ENCODE data around the gene MBNL1. TPM values are rescaled to one million over a fixed set of nuclear protein-coding genes. Genes with fewer than 3 reads are reported as not detected.
"Not testable (repeated sequence)": the region's sequence is repeated elsewhere in the genome, so short reads cannot be mapped to it uniquely, and the experiment has no call there.

Gene MBNL1
- total RNA-seq, 1 donor from 2014 or later, result 295 TPM

- Mint-ChIP-seq H3K9me3 (no peaks in the 10 kb centered on the region), H3K27me3 (ENCODE audit: insufficient read depth) (no peaks in the 10 kb centered on the region), H3K27ac (peak overlapping the region; percentile 18), H3K4me3 (no peak overlapping the region), H3K4me1 (ENCODE audit: low read depth) (peaks cover 68% of the 10 kb centered on the region), H3K36me3 (ENCODE audit: low read depth) (peaks cover 16% of the 10 kb centered on the region)
- DNase-seq (ENCODE audit: low spot score), result no peak
- intact Hi-C loops (cut with micrococcal nuclease), result no loop called here
Observed at GRCh38 chr3:152385761-152386160, 117.0 kb downstream of the MBNL1 start.

- Mint-ChIP-seq H3K27me3 (ENCODE audit: insufficient read depth) (no peaks in the 10 kb centered on the region), H3K36me3 (ENCODE audit: low read depth) (peaks cover 17% of the 10 kb centered on the region), H3K27ac (peak overlapping the region; percentile 18), H3K4me1 (ENCODE audit: low read depth) (peaks cover 69% of the 10 kb centered on the region), H3K4me3 (no peak overlapping the region), H3K9me3 (no peaks in the 10 kb centered on the region)
- no peak for DNase-seq (ENCODE audit: low spot score)
- intact Hi-C loops (cut with micrococcal nuclease), result no loop called here
Observed at GRCh38 chr3:152386208-152386607, 117.5 kb downstream of the MBNL1 start.

- H3K36me3 Mint-ChIP-seq (ENCODE audit: low read depth), result peaks cover 12% of the 10 kb centered on the region
- DNase-seq (ENCODE audit: low spot score), result no peak
- H3K9me3 Mint-ChIP-seq, result no peaks in the 10 kb centered on the region
- intact Hi-C loops (cut with micrococcal nuclease), result no loop called here
- no peak overlapping the region for H3K4me3 Mint-ChIP-seq
- peaks cover 57% of the 10 kb centered on the region for H3K4me1 Mint-ChIP-seq (ENCODE audit: low read depth)
- H3K27ac Mint-ChIP-seq, result peak overlapping the region; percentile 36
- H3K27me3 Mint-ChIP-seq (ENCODE audit: insufficient read depth), result no peaks in the 10 kb centered on the region
Observed at GRCh38 chr3:152388631-152389030, 119.9 kb downstream of the MBNL1 start.

DNA sequence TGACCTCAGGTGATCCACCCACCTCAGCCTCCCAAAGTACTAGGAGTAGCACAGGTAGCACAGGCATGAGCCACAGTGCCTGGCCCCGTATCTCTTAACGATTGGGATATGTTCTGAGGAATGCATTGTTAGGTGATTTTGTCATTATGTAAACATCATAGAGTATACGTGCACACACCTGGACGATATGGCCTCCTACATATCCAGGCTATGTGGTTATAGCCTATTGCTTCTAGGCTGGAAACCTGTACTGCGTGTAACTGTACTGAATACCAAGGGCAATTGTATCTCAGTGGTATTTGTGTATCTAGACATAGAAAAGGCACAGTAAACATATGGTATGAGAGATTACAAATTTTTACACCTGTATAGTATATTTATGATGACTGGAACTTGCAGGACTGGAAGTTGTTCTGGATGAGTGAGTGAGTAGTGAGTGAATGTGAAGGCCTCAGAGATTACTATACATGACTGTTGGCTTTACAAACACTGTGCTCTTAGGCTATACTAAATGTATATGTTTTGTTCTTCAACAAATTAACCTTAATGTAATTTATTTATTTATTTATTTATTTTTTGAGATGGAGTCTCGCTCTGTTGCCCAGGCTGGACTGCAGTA is 120.7 kb downstream of the MBNL1 start:
- H3K27ac Mint-ChIP-seq, result peak overlapping the region; percentile 12
- intact Hi-C loops (cut with micrococcal nuclease), result no loop called here

DNA sequence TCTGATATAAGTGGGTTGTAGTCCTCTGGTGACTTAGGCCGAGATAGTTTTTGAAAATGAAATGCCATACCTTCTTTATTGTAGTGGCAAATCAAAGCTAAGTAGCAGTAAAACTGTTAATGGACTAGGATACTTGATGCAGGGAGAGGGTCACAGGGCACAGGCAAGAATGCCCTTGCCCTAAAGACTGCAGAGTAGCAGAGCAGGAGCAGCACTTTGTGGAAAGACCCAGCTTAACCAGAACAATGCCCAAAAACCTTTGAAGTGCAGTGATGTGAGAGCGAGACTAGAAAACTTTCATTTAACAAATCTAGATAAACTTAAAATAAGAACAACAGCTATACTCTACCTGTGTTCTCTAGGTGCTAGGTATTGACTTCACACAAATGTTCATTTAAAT is 121.9 kb downstream of the MBNL1 start:
- H3K36me3 Mint-ChIP-seq (ENCODE audit: low read depth), result peaks cover 24% of the 10 kb centered on the region
- intact Hi-C loops (cut with micrococcal nuclease), result no loop called here
- H3K27ac Mint-ChIP-seq, result no peak overlapping the region
- H3K9me3 Mint-ChIP-seq, result no peaks in the 10 kb centered on the region
- H3K4me3 Mint-ChIP-seq, result no peak overlapping the region
- H3K4me1 Mint-ChIP-seq (ENCODE audit: low read depth), result peaks cover 54% of the 10 kb centered on the region
- H3K27me3 Mint-ChIP-seq (ENCODE audit: insufficient read depth), result no peaks in the 10 kb centered on the region
- DNase-seq (ENCODE audit: low spot score), result no peak

More for the DNA sequence above, 120.7 kb downstream of the MBNL1 start:
- DNase-seq (ENCODE audit: low spot score), result no peak
- Mint-ChIP-seq H3K4me3 (no peak overlapping the region), H3K4me1 (ENCODE audit: low read depth) (peaks cover 57% of the 10 kb centered on the region), H3K36me3 (ENCODE audit: low read depth) (peaks cover 15% of the 10 kb centered on the region), H3K9me3 (no peaks in the 10 kb centered on the region), H3K27me3 (ENCODE audit: insufficient read depth) (no peaks in the 10 kb centered on the region)

- H3K27me3 Mint-ChIP-seq (ENCODE audit: insufficient read depth), result no peaks in the 10 kb centered on the region
- intact Hi-C loops (cut with micrococcal nuclease), result no loop called here
- H3K36me3 Mint-ChIP-seq (ENCODE audit: low read depth), result peaks cover 28% of the 10 kb centered on the region
- H3K4me3 Mint-ChIP-seq, result no peak overlapping the region
- H3K9me3 Mint-ChIP-seq, result no peaks in the 10 kb centered on the region
- peaks cover 52% of the 10 kb centered on the region for H3K4me1 Mint-ChIP-seq (ENCODE audit: low read depth)
- H3K27ac Mint-ChIP-seq, result no peak overlapping the region
- no peak for DNase-seq (ENCODE audit: low spot score)
Observed at GRCh38 chr3:152391671-152392070, 122.9 kb downstream of the MBNL1 start.

DNA sequence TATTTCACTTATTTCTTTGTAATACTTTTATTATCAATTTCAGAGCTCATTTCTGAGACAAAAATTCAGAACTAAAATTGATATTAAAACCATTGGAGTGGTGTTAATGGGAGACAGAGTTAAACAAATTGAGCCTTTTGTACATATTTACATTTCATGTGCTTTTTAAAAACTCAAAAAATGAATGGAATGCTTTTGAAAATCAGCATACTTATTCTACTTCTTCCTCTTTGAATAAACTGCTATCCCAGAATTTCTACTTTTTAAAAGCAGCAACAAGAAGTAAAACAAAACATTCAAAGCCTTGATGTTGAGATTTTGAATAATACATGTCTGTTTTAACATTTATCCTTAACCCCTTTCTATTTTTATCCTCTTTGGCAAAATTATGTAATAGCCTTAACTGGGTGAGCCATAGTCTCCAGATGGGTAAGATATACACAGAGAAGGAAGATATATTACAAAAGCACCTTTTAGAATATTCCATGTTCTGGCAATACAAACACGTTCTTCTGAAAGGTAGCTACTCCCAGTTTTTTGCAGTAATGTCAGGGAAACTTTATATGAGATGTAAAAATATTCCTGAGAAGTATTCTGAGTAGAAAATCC is 123.6 kb downstream of the MBNL1 start:
- intact Hi-C loops (cut with micrococcal nuclease), result no loop called here
- no peak for DNase-seq (ENCODE audit: low spot score)
- H3K27ac Mint-ChIP-seq, result peak overlapping the region; percentile 26
- no peaks in the 10 kb centered on the region for H3K9me3 Mint-ChIP-seq
- no peaks in the 10 kb centered on the region for H3K27me3 Mint-ChIP-seq (ENCODE audit: insufficient read depth)
- H3K36me3 Mint-ChIP-seq (ENCODE audit: low read depth), result peaks cover 34% of the 10 kb centered on the region
- H3K4me1 Mint-ChIP-seq (ENCODE audit: low read depth), result peaks cover 51% of the 10 kb centered on the region
- no peak overlapping the region for H3K4me3 Mint-ChIP-seq

DNA sequence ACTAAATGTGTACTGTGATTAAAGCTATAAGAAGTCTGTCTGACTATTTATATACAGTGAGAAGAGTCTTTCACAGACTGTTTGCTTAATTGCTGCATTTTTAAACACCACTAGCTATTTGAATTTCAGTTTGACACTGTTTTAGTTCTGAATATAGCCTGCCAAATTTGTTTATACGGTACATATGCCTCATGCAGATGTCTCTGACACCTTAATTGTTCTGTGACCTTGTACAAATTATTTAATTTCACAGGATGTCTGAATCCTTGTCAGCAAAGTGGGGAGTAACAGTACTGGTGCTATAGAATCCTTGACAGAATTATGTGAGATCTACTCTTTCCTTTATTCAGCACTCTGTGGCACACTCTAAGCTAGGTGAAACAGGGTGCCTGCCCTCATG is 125.5 kb downstream of the MBNL1 start:
- intact Hi-C loops (cut with micrococcal nuclease), result loop anchor here (1.0 kb wide), 1 partner anchor 8 kb away; no protein-coding TSS in a partner anchor
- Mint-ChIP-seq H3K27me3 (ENCODE audit: insufficient read depth) (no peaks in the 10 kb centered on the region), H3K27ac (no peak overlapping the region), H3K4me3 (no peak overlapping the region), H3K36me3 (ENCODE audit: low read depth) (peaks cover 37% of the 10 kb centered on the region), H3K9me3 (no peaks in the 10 kb centered on the region), H3K4me1 (ENCODE audit: low read depth) (peaks cover 45% of the 10 kb centered on the region)
- DNase-seq (ENCODE audit: low spot score), result no peak

DNA sequence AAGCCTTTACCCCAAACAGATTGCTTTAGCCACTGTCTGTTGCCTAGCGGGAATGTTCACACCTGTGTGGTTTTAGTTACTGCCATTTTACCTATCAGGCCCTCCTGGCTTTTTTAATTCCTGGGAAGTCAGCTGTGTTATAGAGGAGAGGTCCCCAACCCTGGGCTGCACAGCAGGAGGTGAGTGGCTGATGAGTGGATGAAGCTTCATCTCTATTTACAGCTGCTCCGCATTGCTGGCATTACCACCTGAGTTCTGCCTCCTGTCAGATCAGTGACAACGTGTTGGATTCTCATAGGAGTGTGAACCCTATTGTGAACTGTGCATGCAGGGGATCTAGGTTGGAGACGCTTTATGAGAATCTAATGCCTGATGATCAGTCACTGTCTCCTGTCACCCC is 127.0 kb downstream of the MBNL1 start:
- Mint-ChIP-seq H3K27me3 (ENCODE audit: insufficient read depth) (no peaks in the 10 kb centered on the region), H3K27ac (no peak overlapping the region), H3K9me3 (no peaks in the 10 kb centered on the region), H3K4me3 (no peak overlapping the region), H3K4me1 (ENCODE audit: low read depth) (peaks cover 50% of the 10 kb centered on the region), H3K36me3 (ENCODE audit: low read depth) (peaks cover 37% of the 10 kb centered on the region)
- DNase-seq (ENCODE audit: low spot score), result no peak
- intact Hi-C loops (cut with micrococcal nuclease), result loop anchor here (2.0 kb wide), 1 partner anchor 13 kb away; no protein-coding TSS in a partner anchor

- Mint-ChIP-seq H3K27me3 (ENCODE audit: insufficient read depth) (no peaks in the 10 kb centered on the region), H3K9me3 (no peaks in the 10 kb centered on the region), H3K27ac (no peak overlapping the region), H3K4me1 (ENCODE audit: low read depth) (peaks cover 53% of the 10 kb centered on the region), H3K36me3 (ENCODE audit: low read depth) (peaks cover 38% of the 10 kb centered on the region), H3K4me3 (no peak overlapping the region)
- no peak for DNase-seq (ENCODE audit: low spot score)
- intact Hi-C loops (cut with micrococcal nuclease), result loop anchor here (2.0 kb wide), 1 partner anchor 14 kb away; no protein-coding TSS in a partner anchor
Observed at GRCh38 chr3:152396867-152397266, 128.1 kb downstream of the MBNL1 start.

DNA sequence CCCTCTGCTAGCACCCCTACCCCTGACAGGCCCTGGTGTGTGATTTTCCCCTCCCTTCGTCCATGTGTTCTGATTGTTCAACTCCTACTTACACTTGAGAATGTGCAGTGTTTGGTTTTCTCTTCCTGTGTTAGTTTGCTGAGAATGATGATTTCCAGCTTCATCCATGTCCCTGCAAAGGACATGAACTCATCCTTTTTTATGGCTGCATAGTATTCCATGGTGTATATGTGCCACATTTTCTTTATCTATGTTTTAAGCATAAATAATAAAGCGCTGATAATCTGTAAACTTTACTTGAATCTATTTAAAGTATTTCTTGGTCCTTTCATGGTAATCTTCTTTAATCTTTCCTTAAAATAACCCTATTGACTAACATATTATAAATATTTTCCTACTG is 128.6 kb downstream of the MBNL1 start:
- not testable (repeated sequence) for DNase-seq (ENCODE audit: low spot score); H3K27me3 Mint-ChIP-seq (ENCODE audit: insufficient read depth); H3K9me3 Mint-ChIP-seq; H3K4me3 Mint-ChIP-seq
- intact Hi-C loops (cut with micrococcal nuclease), result loop anchor here (2.0 kb wide), 1 partner anchor 15 kb away; no protein-coding TSS in a partner anchor
- Mint-ChIP-seq H3K36me3 (ENCODE audit: low read depth) (peaks cover 38% of the 10 kb centered on the region), H3K4me1 (ENCODE audit: low read depth) (peaks cover 57% of the 10 kb centered on the region), H3K27ac (peak overlapping the region; percentile 42)

DNA sequence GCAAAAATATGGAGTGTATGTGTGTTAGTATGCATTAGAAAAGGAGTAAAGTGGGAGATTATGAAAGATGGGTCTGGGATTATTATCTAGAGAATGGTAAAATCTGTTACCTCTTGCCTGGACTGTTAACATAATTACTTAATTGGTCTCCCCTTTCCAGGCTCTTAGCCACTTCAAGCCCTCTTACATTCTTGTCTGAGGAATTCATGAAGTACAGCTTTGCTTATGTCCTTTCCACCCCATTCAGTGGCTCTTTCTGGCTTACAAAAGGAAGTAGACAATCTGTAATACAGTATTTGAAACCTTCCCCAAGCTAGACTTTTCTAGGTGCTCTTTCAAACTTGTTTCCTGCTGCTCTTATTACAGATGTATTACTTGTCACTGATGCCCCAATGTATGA is 129.8 kb downstream of the MBNL1 start:
- Mint-ChIP-seq H3K4me3 (no peak overlapping the region), H3K4me1 (ENCODE audit: low read depth) (peaks cover 63% of the 10 kb centered on the region), H3K27ac (peak overlapping the region; percentile 62), H3K9me3 (no peaks in the 10 kb centered on the region), H3K36me3 (ENCODE audit: low read depth) (peaks cover 40% of the 10 kb centered on the region), H3K27me3 (ENCODE audit: insufficient read depth) (no peaks in the 10 kb centered on the region)
- intact Hi-C loops (cut with micrococcal nuclease), result no loop called here
- no peak for DNase-seq (ENCODE audit: low spot score)

GRCh38 chr3:152399374-152399773 is 130.6 kb downstream of the MBNL1 start:
- intact Hi-C loops (cut with micrococcal nuclease), result no loop called here
- Mint-ChIP-seq H3K27me3 (ENCODE audit: insufficient read depth) (no peaks in the 10 kb centered on the region), H3K4me3 (no peak overlapping the region), H3K36me3 (ENCODE audit: low read depth) (peaks cover 37% of the 10 kb centered on the region), H3K9me3 (no peaks in the 10 kb centered on the region), H3K27ac (peak overlapping the region; percentile 86), H3K4me1 (ENCODE audit: low read depth) (peaks cover 66% of the 10 kb centered on the region)
- no peak for DNase-seq (ENCODE audit: low spot score)

Measured in activated T-helper 1 cell treated with anti-CD3 and anti-CD28 coated beads, Interleukin-12 subunit alpha, Interleukin-12 subunit beta, Interleukin-2, Interleukin-4 antibody, amounts not matched to agents 30 ng/mL and 10 ng/mL and 1 ng/mL, durations not matched to agents 14 hours and 24 hours and 36 hours (primary cell).